PFSK-1 (cell line): ENCODE results near the gene DLGAP5.

Experiments
- POLR2AphosphoS5 ChIP-seq: IDR thresholded peaks from 2 replicates; pipeline ENCODE4 v1.6.1; 2012; ENCODE audit warnings: low read depth, mild to moderate bottlenecking, control low read depth, low read length, moderate library complexity
- TAF1 ChIP-seq: IDR thresholded peaks from 2 replicates; pipeline ENCODE4 v1.6.1; 2012; ENCODE audit warnings: low read length, control low read depth, borderline replicate concordance; ENCODE audit not compliant: insufficient read depth
- TF ChIP-seq, protein P1 (sequence below), 2 experiments: IDR thresholded peaks; 2 replicates each; pipeline versions ENCODE4 v1.6.1 to v1.8.0; 2011 to 2012; ENCODE audit warnings: low read depth in 2 of 2, low read length in 2 of 2, control low read depth in 1 of 2, inconsistent platforms in 1 of 2, mild to moderate bottlenecking in 1 of 2, moderate library complexity in 1 of 2; ENCODE audit not compliant: insufficient read depth in 1 of 2

DNA sequence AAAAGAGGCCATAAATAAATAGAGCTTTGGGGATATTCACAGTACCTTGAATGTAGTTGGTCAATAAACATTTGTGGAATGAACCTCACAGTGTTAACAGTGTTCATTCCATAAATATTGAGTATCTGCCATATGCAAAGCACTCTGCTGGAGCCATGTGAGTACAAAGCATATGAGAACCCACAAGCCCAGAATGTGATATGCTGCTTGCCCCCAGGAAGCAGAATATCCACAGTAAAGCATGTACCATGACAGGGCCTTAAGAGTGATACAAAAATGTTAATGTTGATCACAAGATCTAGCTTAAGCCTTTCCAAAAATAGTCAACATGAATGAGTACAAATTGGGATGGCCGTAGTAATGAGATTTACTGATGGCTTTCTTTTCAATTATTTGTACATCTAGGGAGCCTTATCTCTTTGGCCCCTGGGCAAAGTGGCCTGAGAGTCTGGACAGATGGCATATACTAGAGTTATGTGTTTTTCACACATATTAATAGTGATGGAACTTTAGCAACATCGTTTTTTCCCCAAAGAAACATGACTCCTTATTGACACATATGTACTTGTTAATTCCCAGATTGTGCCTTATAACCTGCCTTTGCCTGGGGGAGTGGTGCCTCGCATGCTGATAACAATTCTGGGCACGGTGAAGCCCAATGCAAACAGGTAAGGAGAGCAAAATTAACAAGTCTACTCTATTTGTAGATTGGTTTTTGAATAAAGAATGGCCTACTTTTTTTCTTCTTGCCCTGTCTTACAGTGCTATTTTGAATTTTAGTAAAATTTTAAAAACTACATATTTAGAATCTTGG lies 51.5 kb downstream of the DLGAP5 start:
- TF ChIP-seq, protein P1, sequence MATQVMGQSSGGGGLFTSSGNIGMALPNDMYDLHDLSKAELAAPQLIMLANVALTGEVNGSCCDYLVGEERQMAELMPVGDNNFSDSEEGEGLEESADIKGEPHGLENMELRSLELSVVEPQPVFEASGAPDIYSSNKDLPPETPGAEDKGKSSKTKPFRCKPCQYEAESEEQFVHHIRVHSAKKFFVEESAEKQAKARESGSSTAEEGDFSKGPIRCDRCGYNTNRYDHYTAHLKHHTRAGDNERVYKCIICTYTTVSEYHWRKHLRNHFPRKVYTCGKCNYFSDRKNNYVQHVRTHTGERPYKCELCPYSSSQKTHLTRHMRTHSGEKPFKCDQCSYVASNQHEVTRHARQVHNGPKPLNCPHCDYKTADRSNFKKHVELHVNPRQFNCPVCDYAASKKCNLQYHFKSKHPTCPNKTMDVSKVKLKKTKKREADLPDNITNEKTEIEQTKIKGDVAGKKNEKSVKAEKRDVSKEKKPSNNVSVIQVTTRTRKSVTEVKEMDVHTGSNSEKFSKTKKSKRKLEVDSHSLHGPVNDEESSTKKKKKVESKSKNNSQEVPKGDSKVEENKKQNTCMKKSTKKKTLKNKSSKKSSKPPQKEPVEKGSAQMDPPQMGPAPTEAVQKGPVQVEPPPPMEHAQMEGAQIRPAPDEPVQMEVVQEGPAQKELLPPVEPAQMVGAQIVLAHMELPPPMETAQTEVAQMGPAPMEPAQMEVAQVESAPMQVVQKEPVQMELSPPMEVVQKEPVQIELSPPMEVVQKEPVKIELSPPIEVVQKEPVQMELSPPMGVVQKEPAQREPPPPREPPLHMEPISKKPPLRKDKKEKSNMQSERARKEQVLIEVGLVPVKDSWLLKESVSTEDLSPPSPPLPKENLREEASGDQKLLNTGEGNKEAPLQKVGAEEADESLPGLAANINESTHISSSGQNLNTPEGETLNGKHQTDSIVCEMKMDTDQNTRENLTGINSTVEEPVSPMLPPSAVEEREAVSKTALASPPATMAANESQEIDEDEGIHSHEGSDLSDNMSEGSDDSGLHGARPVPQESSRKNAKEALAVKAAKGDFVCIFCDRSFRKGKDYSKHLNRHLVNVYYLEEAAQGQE (IDR thresholded peaks at IDR 0.05; ENCODE audit: insufficient read depth in 1 of 2, low read depth in 2 of 2, low read length in 2 of 2), result no peak
- no peak for TF ChIP-seq POLR2AphosphoS5
- TF ChIP-seq TAF1, result no peak
